Cardiac muscle cell (in vitro differentiated cells and primary cell): ENCODE measurements around the gene SBNO1. TPM values are rescaled to one million over a fixed set of nuclear protein-coding genes. Genes with fewer than 3 reads are reported as not detected.

ENCODE experiments used
- DNase-seq, 2 donors: peaks; one replicate each; pipeline versions ENCODE4 v3.0.0 to v3.0.0-alpha.2; 2010 to 2017; ENCODE audit warnings: low read depth in 1 of 2, low spot score in 1 of 2
- H3K27ac ChIP-seq: fragments of 200-600 bp; sonication (generic); 2 replicates; pipeline ENCODE4 v1.5.1; 2016
- H3K27me3 ChIP-seq: fragments of 200-600 bp; sonication (generic); 2 replicates; pipeline ENCODE4 v1.6.0; 2016; ENCODE audit warnings: control low read depth
- H3K36me3 ChIP-seq: fragments of 200-600 bp; sonication (generic); 2 replicates; pipeline ENCODE4 v1.5.1; 2016; ENCODE audit warnings: control low read depth
- H3K4me1 ChIP-seq: fragments of 200-600 bp; sonication (generic); 2 replicates; pipeline ENCODE4 v1.8.1; 2017; ENCODE audit warnings: low read depth, mild to moderate bottlenecking, mixed run types
- H3K4me3 ChIP-seq: fragments of 200-600 bp; sonication (generic); 2 replicates; pipeline ENCODE4 v1.5.1; 2016; ENCODE audit warnings: mild to moderate bottlenecking
- H3K9me3 ChIP-seq: fragments of 200-600 bp; sonication (generic); 2 replicates; pipeline ENCODE4 v1.5.1; 2017; ENCODE audit warnings: low read depth, mild to moderate bottlenecking, control low read depth
- CTCF ChIP-seq: IDR thresholded peaks from 2 replicates; pipeline ENCODE4 v1.5.1; 2012; ENCODE audit warnings: low read depth, mild to moderate bottlenecking, low read length
- polyA plus RNA-seq: library from polyadenylated mRNA; unstranded; fragments of >200 nt; fragmentation: Nextera tagmentation; extraction: Ambion mirVana; gene quantifications from 2 replicates; pipeline ENCODE4 v1.2.1, GENCODE V29; 2016
- total RNA-seq: library from RNA; depleted of rRNA; stranded (reverse); fragments of >200 nt; gene quantifications from 2 replicates; pipeline ENCODE4 v1.2.3, GENCODE V29; 2016

Gene SBNO1
- total and polyA plus RNA-seq, 2 experiments from 2014 or later, result 10.4 to 17.7 TPM

- H3K9me3 ChIP-seq, result no peaks in the 10 kb centered on the region
- no peak for TF ChIP-seq CTCF
- no peak overlapping the region for H3K4me3 ChIP-seq
- no peak overlapping the region for H3K27ac ChIP-seq
- peaks cover 16% of the 10 kb centered on the region for H3K36me3 ChIP-seq
- DNase-seq, result no peak
- H3K27me3 ChIP-seq, result no peaks in the 10 kb centered on the region
- no peaks in the 10 kb centered on the region for H3K4me1 ChIP-seq
These were observed 98.6 kb downstream of the SBNO1 start for GRCh38 chr12:123265851-123266678.

- peaks cover 30% of the 10 kb centered on the region for H3K36me3 ChIP-seq
- H3K27ac ChIP-seq, result peak overlapping the region; percentile 23
- peak; percentile 21 for TF ChIP-seq CTCF
- peak in 1 of 2 donors; percentile 52 for DNase-seq
- H3K4me1 ChIP-seq, result no peaks in the 10 kb centered on the region
- no peak overlapping the region for H3K4me3 ChIP-seq
- no peaks in the 10 kb centered on the region for H3K9me3 ChIP-seq
- H3K27me3 ChIP-seq, result no peaks in the 10 kb centered on the region
These were observed 100.0 kb downstream of the SBNO1 start for GRCh38 chr12:123264642-123265041.

- no peak for DNase-seq
- Histone ChIP-seq H3K27me3 (no peaks in the 10 kb centered on the region), H3K27ac (no peak overlapping the region), H3K36me3 (peaks cover 38% of the 10 kb centered on the region), H3K4me1 (no peaks in the 10 kb centered on the region), H3K9me3 (no peaks in the 10 kb centered on the region), H3K4me3 (no peak overlapping the region)
- TF ChIP-seq CTCF, result no peak
These were observed 101.3 kb downstream of the SBNO1 start for GRCh38 chr12:123263196-123263817.

- TF ChIP-seq CTCF, result no peak
- no peaks in the 10 kb centered on the region for H3K27me3 ChIP-seq
- no peaks in the 10 kb centered on the region for H3K4me1 ChIP-seq
- H3K4me3 ChIP-seq, result no peak overlapping the region
- no peak overlapping the region for H3K27ac ChIP-seq
- DNase-seq, result no peak
- no peaks in the 10 kb centered on the region for H3K9me3 ChIP-seq
- peaks cover 43% of the 10 kb centered on the region for H3K36me3 ChIP-seq
These were observed 103.5 kb downstream of the SBNO1 start for GRCh38 chr12:123261196-123261595.

- Histone ChIP-seq H3K27me3 (no peaks in the 10 kb centered on the region), H3K4me1 (no peaks in the 10 kb centered on the region), H3K9me3 (no peaks in the 10 kb centered on the region), H3K27ac (no peak overlapping the region), H3K36me3 (peaks cover 50% of the 10 kb centered on the region), H3K4me3 (no peak overlapping the region)
- DNase-seq, result no peak
- no peak for TF ChIP-seq CTCF
These were observed 104.6 kb downstream of the SBNO1 start for GRCh38 chr12:123260081-123260480.
